ENCODE results near the gene TUBB. TPM values are rescaled to one million over a fixed set of nuclear protein-coding genes. Genes with fewer than 3 reads are reported as not detected.
"Not testable (repeated sequence)": the region's sequence is repeated elsewhere in the genome, so short reads cannot be mapped to it uniquely, and the experiment has no call there.

Gene TUBB
- total RNA-seq, 1 experiment from 2014 or later, result 1,719 TPM

DNA sequence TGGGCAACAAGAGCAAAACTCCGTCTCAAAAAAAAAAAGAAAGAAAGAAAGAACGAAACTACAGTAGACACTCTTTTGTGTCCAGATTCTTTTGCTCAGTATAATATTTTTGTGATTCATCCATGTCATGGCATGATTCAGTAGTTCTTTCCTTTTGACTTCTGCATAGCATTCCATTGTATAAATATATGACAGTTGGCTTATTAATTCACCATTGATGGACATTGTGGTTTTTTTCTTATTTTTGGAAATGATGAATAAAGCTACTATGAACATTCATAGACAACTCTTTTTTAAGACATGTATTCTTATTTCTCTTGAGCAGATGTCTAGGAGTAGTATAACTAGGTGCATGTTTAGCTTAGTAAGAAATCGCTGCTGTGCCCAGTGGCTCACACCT lies 34.5 kb downstream of the TUBB start:
- no peak overlapping the region for H2AK5ac ChIP-seq (ENCODE audit: insufficient read length, low read length)
- no peaks in the 10 kb centered on the region for H3K79me2 ChIP-seq (ENCODE audit: insufficient read depth, low read length)
- H3K4me2 ChIP-seq (ENCODE audit: insufficient read depth, insufficient read length, low read length), result no peak overlapping the region
- H3K79me1 ChIP-seq (ENCODE audit: insufficient read depth, low read depth, low read length, poor library complexity, severe bottlenecking), result no peaks in the 10 kb centered on the region
- no peak overlapping the region for H3K4ac ChIP-seq (ENCODE audit: low read depth, low read length)
- H3K27me3 ChIP-seq (ENCODE audit: insufficient read depth, low read length), result no peaks in the 10 kb centered on the region
- TF ChIP-seq, protein P1, sequence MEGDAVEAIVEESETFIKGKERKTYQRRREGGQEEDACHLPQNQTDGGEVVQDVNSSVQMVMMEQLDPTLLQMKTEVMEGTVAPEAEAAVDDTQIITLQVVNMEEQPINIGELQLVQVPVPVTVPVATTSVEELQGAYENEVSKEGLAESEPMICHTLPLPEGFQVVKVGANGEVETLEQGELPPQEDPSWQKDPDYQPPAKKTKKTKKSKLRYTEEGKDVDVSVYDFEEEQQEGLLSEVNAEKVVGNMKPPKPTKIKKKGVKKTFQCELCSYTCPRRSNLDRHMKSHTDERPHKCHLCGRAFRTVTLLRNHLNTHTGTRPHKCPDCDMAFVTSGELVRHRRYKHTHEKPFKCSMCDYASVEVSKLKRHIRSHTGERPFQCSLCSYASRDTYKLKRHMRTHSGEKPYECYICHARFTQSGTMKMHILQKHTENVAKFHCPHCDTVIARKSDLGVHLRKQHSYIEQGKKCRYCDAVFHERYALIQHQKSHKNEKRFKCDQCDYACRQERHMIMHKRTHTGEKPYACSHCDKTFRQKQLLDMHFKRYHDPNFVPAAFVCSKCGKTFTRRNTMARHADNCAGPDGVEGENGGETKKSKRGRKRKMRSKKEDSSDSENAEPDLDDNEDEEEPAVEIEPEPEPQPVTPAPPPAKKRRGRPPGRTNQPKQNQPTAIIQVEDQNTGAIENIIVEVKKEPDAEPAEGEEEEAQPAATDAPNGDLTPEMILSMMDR (conservative IDR thresholded peaks at IDR 0.05), result no peak
- H3K23me2 ChIP-seq (ENCODE audit: insufficient read length, low read depth, low read length, poor library complexity, severe bottlenecking), result no peaks in the 10 kb centered on the region
- H3K36me3 Mint-ChIP-seq (ENCODE audit: insufficient read depth in 1 of 3, low read depth in 3 of 3), result no peaks in the 10 kb centered on the region
- H3K23ac ChIP-seq (ENCODE audit: insufficient read length, low read depth, low read length), result no peak overlapping the region
- no peak overlapping the region for H2AFZ ChIP-seq (ENCODE audit: low read length)
- no peaks in the 10 kb centered on the region for H3K4me1 ChIP-seq (ENCODE audit: insufficient read depth, low read length)
- WGBS (ENCODE audit: extremely low coverage, insufficient read length, low lambda C conversion rate), result no CpG with 5 or more reads among the region's 3 CpGs
- no peak for DNase-seq
- H3K27ac ChIP-seq (ENCODE audit: insufficient read length, low read depth, low read length), result no peak overlapping the region
- no peak overlapping the region for H3K14ac ChIP-seq (ENCODE audit: insufficient read depth, low read length)
- no peak overlapping the region for H4K5ac ChIP-seq (ENCODE audit: insufficient read length, low read depth, low read length)
- no peaks in the 10 kb centered on the region for H4K20me1 ChIP-seq (ENCODE audit: control insufficient read depth, insufficient read depth, insufficient read length)
- H3K4me1 Mint-ChIP-seq, result peaks cover 6 to 20% of the 10 kb centered on the region in 2 experiments
- no peak overlapping the region for H3T11ph ChIP-seq (ENCODE audit: low read length)
- H3K18ac ChIP-seq (ENCODE audit: insufficient read length, low read depth, low read length), result no peak overlapping the region
- H2BK20ac ChIP-seq (ENCODE audit: low read depth, low read length, poor library complexity, severe bottlenecking), result no peak overlapping the region
- H3K4me3 Mint-ChIP-seq, result no peak overlapping the region
- H3K56ac ChIP-seq (ENCODE audit: insufficient read length, low read depth, low read length), result no peak overlapping the region
- no peak overlapping the region for H2BK120ac ChIP-seq (ENCODE audit: low read depth, low read length, poor library complexity, severe bottlenecking)
- no peaks in the 10 kb centered on the region for H3K9me3 ChIP-seq (ENCODE audit: control insufficient read depth, low read depth, low read length)
- no peak overlapping the region for H4K91ac ChIP-seq (ENCODE audit: insufficient read length, low read depth, low read length)
- H3K9ac ChIP-seq (ENCODE audit: extremely low read depth, insufficient read length, low read length), result no peak overlapping the region
- no peak overlapping the region for H4K8ac ChIP-seq (replicated peaks; ENCODE audit: insufficient read length, low read depth, low read length)
- H3K27me3 Mint-ChIP-seq (ENCODE audit: low read depth), result peaks cover 2% of the 10 kb centered on the region; the same call in 1 of the 2 replicates
- H2BK5ac ChIP-seq (ENCODE audit: insufficient read length, low read length), result no peak overlapping the region
- no peak overlapping the region for H2BK12ac ChIP-seq (ENCODE audit: insufficient read length, low read depth, low read length)
- no peak overlapping the region for H3K27ac Mint-ChIP-seq
- H2BK15ac ChIP-seq (ENCODE audit: low read depth, low read length), result no peak overlapping the region
- no peaks in the 10 kb centered on the region for H3K9me3 Mint-ChIP-seq

DNA sequence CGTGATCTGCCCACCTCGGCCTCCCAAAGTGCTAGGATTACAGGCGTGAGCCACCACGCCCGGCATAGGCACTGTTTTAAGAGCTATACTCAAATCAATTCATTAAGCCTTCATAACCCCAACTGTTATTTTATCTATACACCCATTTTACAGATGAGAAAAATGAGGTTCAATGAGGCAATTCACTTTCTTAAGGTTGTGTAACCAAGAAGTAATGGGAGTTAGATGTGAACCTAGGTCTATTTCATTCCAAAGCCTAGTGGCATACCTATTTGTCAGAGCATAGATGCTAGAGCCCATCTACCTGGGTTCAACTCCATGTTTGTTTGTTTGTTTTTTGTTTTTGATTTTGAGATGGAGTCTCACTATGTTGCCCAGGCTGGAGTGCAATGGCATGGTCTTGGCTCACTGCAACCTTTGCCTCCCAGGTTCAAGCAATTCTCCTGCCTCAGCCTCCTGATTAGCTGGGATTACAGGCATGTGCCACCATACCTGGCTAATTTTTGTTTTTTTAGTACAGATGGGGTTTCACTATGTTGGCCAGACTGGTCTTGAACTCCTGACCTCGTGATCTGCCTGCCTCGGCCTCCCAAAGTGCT lies 36.4 kb downstream of the TUBB start:
- H2BK20ac ChIP-seq (ENCODE audit: low read depth, low read length, poor library complexity, severe bottlenecking); H3K4ac ChIP-seq (ENCODE audit: low read depth, low read length); H4K20me1 ChIP-seq (ENCODE audit: control insufficient read depth, insufficient read depth, insufficient read length); H3K27me3 Mint-ChIP-seq (ENCODE audit: low read depth); H3K79me1 ChIP-seq (ENCODE audit: insufficient read depth, low read depth, low read length, poor library complexity, severe bottlenecking); H3K4me2 ChIP-seq (ENCODE audit: insufficient read depth, insufficient read length, low read length); H3K9me3 ChIP-seq (ENCODE audit: control insufficient read depth, low read depth, low read length); H2BK5ac ChIP-seq (ENCODE audit: insufficient read length, low read length); H3K27me3 ChIP-seq (ENCODE audit: insufficient read depth, low read length); H3K23me2 ChIP-seq (ENCODE audit: insufficient read length, low read depth, low read length, poor library complexity, severe bottlenecking); H2AFZ ChIP-seq (ENCODE audit: low read length); H3K9me3 Mint-ChIP-seq; H3K4me1 ChIP-seq (ENCODE audit: insufficient read depth, low read length); H2BK120ac ChIP-seq (ENCODE audit: low read depth, low read length, poor library complexity, severe bottlenecking); H2BK12ac ChIP-seq (ENCODE audit: insufficient read length, low read depth, low read length); H3K4me3 Mint-ChIP-seq; H3K14ac ChIP-seq (ENCODE audit: insufficient read depth, low read length); H4K8ac ChIP-seq (replicated peaks; ENCODE audit: insufficient read length, low read depth, low read length); H3K18ac ChIP-seq (ENCODE audit: insufficient read length, low read depth, low read length); H4K5ac ChIP-seq (ENCODE audit: insufficient read length, low read depth, low read length); H3T11ph ChIP-seq (ENCODE audit: low read length); H3K36me3 Mint-ChIP-seq (ENCODE audit: insufficient read depth in 1 of 3, low read depth in 3 of 3); H3K23ac ChIP-seq (ENCODE audit: insufficient read length, low read depth, low read length); H2BK15ac ChIP-seq (ENCODE audit: low read depth, low read length); H2AK5ac ChIP-seq (ENCODE audit: insufficient read length, low read length); H3K79me2 ChIP-seq (ENCODE audit: insufficient read depth, low read length); H3K27ac ChIP-seq (ENCODE audit: insufficient read length, low read depth, low read length); H4K91ac ChIP-seq (ENCODE audit: insufficient read length, low read depth, low read length); H3K56ac ChIP-seq (ENCODE audit: insufficient read length, low read depth, low read length); DNase-seq; H3K9ac ChIP-seq (ENCODE audit: extremely low read depth, insufficient read length, low read length): not testable (repeated sequence)
- Mint-ChIP-seq H3K4me1 (peaks cover 15 to 33% of the 10 kb centered on the region in 2 experiments), H3K27ac (peak overlapping the region in 1 of 3 experiments; percentile 70; a peak in 1 of 7 replicates)
- no CpG with 5 or more reads among the region's 7 CpGs for WGBS (ENCODE audit: extremely low coverage, insufficient read length, low lambda C conversion rate)
